Globus pallidus (tissue), 1 donor: ENCODE results near the gene NELL1.

Experiments used
- DNase-seq: peaks from one replicate; pipeline ENCODE4 v3.0.0-alpha.2; 2015; ENCODE audit warnings: low spot score

The NELL1 gene

DNA sequence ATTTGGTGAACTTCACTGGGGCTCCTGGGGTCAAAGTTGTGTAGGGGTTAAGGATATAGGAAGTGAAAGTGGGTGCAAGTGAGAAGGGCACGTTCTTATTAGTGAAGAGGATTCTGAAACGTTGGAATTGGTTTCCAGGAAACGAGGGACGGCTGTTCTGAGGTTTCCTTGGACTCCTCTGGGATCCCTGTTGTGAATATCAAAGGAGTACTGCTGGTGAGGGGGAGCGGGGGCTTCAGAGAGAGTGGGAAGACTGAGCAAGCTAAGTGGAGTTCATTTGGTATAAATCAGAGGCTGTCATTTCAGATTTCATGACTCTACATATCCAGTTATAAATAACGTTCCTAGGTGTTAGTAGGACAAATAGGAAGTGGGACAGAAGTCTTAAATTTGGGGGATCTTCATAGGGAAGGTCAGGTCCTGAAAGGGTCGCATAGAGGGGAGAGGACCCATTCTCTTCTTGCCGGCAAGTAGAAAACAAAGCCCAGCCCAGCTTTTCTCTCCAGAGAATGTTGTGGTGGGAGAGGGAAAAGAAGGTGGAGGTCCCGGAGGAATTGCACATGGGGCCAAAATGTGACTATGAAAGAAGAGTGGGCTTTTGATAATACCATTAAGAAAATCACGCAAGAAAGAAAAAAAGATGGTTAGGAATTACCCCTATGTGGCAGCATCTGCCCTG, 1.1 kb upstream of the NELL1 start:
- DNase-seq = no peak

DNA sequence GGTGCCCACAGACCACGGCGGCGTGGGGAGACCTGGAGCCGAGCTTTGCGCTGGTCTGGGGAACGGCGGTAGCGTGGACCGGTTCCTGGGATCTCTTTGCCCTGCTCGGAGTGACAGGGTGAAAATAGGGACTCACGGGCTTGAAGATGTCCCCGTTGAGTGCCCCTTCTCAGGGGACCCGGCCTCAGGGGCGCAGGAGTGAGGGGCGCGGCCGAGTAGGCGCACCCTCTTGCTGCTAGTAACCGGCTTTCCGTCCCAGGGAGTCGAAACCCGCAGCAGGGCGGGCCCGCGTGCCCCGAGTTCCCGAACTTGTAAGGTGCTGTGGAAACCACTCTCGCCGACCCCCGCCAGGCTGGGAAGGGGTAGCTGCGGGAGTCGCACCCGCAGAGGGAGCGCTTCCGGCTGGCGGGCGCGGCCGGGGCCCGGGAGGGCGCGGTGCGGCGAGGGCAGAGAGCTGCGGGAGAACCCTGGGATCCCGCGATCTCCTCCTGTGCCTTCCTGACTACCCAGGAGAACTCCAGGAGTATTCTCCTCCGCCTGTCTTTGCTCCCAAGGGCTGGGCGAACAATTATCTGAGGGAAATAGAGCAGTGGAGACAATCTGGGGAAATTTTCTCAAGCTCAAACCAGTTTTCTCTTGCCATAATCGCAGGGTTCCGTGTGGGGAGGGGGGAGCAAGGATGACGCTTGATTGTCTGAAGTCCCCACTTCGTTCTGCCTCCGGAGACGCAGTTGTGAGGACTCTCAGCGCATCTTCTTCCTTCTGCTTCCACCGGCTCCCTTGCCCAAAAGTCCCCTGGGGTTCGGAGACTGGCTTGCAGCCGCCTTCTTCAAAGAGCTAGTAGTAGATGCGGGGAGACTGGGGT, 666 bp downstream of the NELL1 start:
- DNase-seq = no peak

DNA sequence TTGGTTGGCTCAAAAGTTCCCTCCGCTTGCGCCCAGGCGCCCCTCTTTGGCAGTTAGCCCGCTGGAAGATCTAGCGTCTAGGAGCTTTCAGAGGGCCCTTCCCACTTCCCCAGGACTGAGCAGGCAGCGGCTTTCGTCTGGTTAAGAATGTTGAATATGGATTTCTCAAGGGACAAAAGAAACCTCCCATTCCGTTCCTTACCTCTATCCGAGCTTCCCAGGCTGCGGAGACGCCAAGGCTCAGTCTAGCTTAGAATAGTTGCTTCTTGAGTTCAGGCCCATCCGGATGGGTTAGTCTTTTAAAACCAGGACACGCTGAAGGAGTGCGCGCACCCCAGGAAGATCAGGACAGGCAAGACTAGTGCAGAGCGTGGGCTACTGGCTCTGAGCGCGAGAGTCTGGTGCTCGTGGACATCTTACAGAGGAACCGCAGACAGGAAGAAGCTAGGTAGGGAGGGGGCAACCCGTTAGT, 1.6 kb downstream of the NELL1 start:
- DNase-seq = no peak

DNA sequence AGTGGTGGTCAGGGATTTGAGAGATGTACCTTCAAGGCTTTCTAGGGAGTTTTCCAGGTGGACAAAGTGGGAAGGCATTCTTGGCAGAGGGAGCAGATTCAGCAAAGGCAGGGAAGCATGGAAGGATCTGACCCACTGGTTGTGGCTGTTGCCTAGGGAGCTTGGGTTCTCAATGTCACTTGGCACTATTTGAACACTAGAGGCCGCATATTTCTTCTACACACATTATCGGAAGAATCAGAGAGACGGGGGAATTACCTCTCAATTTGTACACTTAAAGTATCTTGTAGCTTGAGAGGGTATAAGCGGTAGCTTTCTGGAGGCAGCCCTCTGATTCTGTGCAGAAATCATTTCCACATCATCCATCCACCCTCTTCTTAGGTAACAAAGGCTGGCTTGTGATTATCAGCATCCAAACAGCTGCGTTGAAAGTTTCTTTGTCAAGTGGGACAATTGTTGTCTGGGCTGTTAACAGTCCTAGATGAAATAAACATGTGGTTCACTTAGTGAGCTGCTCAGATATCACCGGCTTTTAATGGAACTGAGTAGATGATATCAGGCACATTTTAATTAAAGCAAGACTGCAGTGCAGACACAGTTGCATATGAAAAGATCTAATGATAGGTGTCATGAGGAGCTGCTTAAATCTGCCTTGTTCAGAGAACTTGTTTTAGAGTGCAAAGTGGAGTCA, 2.6 kb downstream of the NELL1 start:
- peak; percentile 8 for DNase-seq

DNA sequence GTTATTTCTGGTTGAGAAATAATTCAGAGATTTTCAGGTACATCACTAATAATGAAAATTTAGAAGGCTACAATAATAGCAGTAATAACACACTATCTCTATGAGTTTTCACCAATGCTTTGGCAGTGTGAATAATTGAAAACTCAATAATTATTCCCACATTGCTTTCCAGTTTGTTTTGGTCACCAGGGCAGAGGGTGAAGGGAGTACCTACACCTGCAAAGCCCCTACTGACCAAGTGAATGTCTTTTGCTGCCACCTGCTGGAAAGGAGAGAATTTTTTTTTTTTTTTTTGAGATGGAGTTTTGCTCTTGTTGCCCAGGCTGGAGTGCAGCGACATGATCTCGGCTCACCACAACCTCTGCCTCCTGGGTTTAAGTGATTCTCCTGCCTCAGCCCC, 3.2 kb downstream of the NELL1 start:
- no peak for DNase-seq

DNA sequence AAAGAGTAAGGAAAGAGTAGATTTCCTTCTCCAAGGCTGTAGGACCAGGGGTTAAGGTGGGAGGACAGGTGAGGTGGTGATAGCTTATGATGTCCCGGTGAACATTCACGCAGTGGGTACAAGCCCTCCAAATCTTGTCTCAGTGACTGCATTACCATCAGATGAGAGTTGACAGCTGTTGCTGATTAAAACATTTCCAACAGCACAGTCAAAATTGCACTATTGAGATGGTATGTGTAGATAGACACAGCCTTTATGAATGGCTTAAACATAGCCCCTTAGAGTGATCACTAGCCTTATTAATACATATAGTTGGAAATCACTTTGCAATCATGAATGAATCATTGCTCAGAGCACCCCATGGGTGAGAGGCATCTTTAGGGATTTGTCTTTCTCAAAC, 7.3 kb downstream of the NELL1 start:
- no peak for DNase-seq

DNA sequence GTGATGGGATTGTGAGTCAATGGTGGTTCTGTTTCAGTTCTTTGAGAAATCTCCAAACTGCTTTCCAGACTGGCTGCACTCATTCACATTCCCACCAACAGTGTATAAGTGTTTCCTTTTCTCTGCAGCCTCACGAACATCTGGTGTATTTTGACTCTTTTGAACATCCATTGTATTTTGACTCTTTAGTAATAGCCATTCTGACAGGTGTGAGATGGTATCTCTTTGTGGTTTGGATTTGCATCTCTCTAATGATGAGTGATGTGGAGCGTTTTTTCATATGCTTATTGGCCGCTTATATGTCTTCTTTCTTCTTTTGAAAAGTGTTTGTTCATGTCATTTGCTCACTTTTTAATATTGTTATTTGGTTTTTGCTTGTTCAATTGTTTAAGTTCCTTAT, 19.4 kb downstream of the NELL1 start:
- no peak for DNase-seq

DNA sequence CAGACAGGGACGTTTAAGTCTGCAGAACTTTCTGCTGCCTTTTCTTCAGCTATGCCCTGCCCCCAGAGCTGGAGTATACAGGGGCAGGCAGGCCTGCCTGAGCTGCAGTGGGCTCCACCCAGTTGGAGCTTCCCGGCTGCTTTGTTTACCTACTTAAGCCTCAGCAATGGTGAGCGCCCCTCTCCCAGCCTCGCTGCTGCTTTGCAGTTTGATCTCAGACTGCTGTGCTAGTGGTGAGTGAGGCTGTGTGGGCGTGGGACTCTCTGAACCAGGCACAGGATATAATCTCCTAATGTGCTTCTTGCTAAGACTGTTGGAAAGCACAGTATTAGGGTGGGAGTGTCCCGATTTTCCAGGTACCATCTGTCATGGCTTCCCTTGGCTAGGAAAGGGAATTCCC, 38.5 kb downstream of the NELL1 start:
- no peak for DNase-seq

DNA sequence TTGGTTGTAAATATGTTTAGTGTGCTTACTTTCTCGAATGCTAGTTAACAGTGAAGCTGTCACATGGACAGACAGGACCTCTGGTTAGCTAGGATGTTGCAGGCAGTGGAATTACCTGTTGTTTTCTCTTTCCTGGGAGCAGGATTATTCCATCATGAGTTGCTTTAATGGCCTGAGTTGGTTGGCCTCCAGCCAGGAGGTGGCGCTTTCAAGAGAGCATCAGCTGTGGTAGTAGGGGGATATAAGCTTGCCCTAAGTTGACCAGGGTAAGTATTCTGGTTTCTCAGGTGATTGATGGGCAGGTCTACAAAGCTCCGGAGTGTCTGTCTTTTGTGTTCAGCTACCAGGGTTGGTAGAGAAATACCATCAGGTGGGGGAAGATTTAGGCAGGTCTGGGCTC, 43.5 kb downstream of the NELL1 start:
- no peak for DNase-seq

DNA sequence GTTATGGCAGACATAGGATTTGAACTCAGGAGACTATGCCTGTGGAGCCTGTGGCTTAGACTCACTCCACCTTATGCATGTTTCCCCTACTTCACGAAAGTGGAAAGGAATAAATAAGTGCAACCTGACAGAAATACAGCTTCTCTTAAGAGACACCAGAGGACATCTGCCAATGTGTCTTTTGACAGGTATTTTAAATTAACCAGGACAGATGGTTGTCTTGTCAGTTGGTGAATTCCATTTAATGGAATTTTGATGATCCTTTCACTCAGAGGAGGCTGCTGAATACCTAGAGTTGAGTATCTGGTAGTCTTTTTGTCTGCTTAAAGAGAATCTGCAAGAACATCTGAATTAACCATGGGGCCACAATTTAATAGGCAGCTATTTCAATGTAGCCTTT, 46.1 kb downstream of the NELL1 start:
- DNase-seq = no peak

DNA sequence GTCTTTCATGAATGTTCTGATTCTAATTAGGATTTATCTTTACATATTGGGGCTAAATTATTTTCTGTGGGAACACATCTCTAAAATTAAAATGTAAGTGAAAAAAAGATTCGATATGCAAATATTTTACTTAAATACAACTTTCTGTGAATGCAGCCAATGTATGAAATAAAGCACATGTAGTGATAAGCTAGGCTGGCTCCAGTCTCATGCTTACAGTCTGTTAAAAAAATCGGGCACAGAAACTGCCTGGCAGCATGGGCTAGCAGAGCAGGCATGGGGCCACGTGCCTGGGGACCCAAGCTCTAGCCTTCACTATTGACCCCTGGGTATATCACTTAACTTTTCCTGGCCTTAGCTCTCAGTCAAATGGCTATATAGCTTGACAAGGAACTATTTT, 46.5 kb downstream of the NELL1 start:
- no peak for DNase-seq

DNA sequence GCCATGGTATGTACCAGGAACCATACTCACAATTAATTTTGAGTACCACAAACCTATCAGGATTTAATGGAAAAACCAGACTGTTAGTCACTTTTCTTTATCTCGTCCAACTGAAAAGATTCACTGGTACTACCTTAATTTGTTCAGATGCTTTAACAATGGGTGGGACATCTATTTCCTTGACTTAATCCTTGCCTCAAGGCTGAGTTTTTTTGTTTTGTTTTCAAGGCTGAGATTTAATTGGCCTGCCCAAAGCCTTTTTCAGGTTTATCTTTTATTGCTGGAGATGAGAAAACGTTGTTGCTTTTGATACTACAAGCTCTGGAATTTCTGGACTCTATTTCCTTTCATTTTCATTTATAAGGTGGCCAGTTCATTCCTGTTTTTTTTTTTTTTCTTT, 50.4 kb downstream of the NELL1 start:
- DNase-seq = no peak

DNA sequence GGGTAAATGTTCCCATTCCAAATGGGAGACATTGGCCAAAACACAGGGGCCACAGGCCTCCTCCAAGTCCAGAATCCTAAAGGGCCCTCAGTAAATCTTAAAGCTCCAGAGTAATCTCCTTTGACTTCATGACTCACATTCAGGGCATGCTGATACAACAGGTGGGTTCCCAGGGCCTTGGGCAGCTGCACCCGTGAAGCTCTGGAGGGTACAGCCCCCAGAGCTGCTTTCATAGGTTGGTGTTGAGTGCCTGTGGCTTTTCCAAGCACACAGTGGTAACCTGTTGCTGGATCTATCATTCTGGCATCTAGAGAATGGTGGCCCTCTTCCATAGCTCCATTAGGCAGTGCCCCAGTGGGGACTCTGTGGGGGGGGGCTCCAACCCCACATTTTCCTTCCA, 54.0 kb downstream of the NELL1 start:
- no peak for DNase-seq

DNA sequence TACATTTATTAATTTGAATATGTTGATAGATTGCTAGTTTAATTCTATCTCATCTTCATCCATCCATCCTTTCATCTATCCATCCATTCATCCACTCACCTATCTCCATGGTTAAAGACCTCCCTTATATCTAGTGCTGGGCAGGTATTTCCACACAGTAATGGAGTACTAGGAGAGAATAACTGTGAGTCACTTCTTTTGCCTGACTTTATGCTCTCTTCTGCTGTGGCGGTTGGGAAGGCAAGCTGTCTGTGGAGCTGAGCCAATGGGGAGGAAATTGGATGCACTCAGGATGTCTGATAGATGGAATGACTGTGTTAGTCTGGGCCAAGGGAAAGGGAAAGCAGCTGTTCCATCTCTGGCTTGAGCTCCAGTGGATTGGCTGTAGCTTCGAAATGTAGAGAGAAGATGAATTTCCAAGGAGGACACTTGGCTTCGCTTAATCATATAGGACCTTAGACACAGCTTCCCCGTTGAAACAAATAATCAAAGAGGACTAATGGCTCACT, 60.3 kb downstream of the NELL1 start:
- DNase-seq = no peak

DNA sequence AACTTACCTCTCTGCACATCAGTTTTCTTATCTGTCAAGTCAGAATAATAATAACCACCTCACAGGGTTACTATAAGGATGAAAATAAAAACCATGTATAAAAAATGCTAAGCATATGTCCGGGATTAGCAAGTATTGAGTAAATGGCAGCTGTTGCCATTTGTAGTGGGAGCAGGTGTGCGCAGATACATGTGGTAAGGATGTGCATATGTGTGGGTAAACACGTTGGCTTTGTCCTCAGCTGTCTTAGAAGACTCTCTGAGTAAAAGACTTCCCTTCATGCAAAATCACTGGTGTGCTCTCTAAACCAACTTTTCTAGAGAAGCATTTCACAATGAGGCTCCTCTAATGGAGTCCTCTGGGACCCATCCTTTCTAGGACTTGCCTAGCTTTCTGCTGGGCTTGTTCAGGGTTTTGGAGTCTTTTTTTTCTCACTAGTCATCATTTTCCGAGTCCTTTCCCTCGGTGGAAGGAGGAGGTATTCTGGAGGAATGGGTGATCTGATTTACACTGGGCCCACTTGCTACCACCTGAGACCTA, 62.4 kb downstream of the NELL1 start:
- DNase-seq = no peak

DNA sequence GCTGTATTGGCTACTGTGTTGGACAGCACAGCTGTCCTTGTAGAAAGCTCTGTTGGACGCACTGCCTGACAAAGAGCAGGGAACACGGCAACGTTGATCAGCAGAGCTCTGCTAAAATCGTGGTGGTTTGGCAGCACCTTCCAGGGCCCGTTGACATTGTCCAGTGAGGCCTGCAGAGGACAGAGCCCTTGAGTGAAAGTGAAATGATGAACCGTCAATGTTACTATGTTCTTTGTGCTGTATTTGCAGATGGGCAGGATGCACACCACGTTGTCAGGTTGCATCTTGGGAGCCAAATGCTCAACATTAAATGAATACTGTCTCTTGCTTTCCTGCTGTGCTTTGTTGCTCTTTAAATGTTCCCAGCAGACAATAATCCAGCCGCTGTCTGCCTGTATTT, 69.7 kb downstream of the NELL1 start:
- DNase-seq = no peak

DNA sequence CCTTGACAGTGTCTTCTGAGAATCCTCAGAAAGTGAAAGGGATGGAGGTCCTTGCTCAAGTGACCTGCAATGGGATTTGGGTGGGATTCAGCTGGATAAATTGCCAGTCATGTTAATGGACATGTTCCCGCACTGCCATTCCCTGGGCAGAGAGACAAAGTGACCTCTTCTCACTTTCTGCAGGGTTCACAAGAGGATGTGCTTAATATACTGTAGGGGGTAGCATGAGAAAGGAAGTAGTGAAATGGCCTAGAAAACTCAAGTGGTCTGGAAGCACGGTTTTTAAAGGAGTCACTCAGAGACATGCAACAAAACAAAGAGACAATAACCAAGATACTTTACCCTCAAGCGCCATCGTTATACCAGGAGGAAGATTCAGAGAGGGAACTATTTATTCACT, 70.2 kb downstream of the NELL1 start:
- no peak for DNase-seq

DNA sequence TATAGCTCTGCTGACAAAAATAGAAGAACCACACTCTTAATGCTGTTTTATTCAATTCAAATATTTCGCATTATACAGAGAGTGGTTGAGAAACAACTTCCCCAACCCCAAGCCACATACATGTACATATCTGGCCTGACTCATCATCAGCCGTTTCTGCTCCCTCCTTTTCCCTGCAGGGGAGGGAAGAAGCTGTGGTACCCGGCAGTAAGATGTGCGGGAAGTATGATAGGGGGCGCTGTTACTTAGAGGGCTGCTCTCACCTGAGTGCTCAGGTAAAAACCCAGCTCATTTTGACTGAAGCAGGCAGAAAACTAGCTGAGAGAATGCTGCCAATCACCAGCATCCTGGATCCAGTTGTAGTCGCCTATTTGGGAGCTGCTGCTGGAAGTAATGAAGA, 85.5 kb downstream of the NELL1 start:
- no peak for DNase-seq

DNA sequence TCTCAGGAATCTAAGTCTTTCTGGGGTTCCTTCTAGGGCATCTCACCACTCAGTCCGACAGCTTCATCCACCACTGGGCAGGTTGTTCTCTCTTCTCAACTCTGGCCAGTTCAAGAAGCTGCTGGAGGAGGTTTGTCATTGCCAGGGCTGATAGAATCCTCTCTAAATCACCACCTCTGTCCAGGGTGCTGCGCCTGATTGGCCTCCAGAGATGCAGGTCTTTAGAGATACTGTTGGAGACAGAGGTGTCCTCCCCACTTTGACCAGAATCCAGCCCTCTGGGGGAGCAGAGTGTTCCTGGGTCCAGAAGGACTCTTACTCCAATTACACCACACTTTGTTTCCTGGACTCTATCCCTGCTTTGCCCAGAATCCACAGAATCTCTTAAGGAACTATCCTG, 90.2 kb downstream of the NELL1 start:
- no peak for DNase-seq

DNA sequence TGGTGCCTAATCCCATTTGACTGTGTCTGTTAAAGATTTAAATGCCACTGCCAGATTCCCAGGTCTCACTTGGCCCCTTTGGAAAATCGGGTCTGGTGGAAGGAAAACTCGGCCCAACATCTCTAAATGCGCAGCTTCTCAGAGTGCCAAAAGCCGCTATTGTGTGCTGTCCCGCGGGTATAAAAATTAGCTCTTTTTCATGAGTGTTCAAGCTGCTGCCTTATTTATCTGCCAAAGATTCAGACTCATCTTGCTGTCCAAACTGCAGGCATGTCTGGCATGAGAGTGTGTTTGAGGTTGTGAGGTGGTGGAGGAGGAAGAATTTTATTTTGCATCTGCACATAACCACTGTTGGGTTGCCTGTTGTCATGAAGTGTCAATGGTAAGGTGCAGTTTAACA, 91.4 kb downstream of the NELL1 start:
- no peak for DNase-seq

DNA sequence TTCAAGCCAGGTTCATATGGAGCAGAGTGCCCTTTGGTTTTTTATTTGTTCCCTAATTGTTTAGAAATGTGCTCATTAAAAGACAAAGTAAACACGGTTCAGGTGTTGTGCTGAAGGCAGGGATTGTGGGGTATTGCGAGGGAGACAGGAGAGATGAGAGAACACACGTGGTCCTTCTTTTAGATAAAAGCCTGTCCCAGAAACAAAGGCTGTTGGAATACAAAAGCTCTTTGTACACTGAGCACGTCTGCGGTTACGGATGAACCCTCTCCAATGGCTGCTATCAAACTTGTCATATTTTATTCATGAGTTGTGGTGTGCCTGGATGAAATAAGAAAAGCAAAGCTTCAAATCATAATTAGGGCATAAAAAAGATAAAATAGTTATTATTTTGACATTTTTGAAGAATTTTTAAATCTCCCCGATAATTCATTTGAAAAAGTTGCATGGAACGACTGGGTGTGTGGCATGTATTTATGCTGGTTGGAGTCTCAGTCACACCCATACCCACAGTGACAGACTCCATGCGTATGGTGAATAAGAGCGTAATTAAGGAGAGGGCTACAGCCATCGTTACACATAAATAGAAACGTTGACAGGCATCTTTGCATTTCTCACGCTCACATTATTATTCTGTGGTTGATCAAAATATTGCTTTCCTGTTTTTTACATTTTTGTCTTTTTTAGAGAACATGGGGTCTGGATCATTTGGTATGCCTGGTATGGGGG, 92.9 kb downstream of the NELL1 start:
- peak; percentile 25 for DNase-seq

DNA sequence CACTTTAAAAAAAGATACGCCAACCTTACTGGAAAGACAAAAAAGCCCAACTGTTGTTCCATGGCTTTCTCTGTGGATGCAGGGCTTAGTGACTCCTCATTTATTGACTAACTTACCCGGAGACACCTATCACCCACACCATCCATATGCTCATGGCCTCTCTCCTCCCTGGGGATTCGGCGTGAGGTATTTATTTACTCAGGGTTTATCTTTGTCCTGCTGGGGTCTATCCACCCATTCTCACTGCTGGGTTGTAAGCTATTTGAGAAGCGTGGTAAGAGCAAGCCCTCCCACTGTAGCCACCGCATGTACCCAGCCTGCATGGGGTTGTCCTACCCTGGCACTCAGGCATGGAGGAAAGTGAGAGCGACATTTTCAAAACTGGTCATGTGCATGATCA, 93.6 kb downstream of the NELL1 start:
- no peak for DNase-seq
